Myometrial cell (primary cell): ENCODE results near the gene SORT1. TPM values are rescaled to one million over a fixed set of nuclear protein-coding genes. Genes with fewer than 3 reads are reported as not detected.

ENCODE experiments used
- total RNA-seq: library from RNA; depleted of rRNA; stranded (reverse); fragments of >200 nt; gene quantifications from 2 replicates; pipeline ENCODE4 v1.2.3, GENCODE V29; 2015

The SORT1 gene
- total RNA-seq: 9.2 and 10.8 TPM in 2 replicates

GRCh38 chr1:109397581-109398342, at the start of gene SORT1:
Gene SORT1 (minus strand): TSS chr1:109397918. CDS start chr1:109397892, 26 bp downstream.

GRCh38 chr1:109426281-109427170, 28.8 kb upstream of the SORT1 start, which contains the start of gene PSMA5:
Gene PSMA5 (minus strand): TSS chr1:109426448. CDS start chr1:109426330, 118 bp downstream.

GRCh38 chr1:109306832-109307273, 90.9 kb downstream of the SORT1 start, which contains the start of gene MYBPHL:
Gene MYBPHL (minus strand): TSS chr1:109307011. CDS start chr1:109306991, 20 bp downstream.

GRCh38 chr1:109282952-109283747, 114.6 kb downstream of the SORT1 start, which contains the start of gene PSRC1:
Gene PSRC1 (minus strand): TSS chr1:109283145.

Other genes with a start within 250 kb of the SORT1 start
- gene SARS1, start 184.0 kb downstream of the SORT1 start, total RNA-seq: 355 and 398 TPM in 2 replicates
- gene CELSR2, start 148.4 kb downstream of the SORT1 start, total RNA-seq: 0.29 and 0.35 TPM in 2 replicates
- 35.4 and 42.1 TPM in 2 replicates for gene PSRC1, start 114.8 kb downstream of the SORT1 start, total RNA-seq
- gene MYBPHL, start 90.9 kb downstream of the SORT1 start, total RNA-seq: not detected in 2 replicates
- gene PSMA5, start 28.5 kb upstream of the SORT1 start, total RNA-seq: 60.3 and 61.0 TPM in 2 replicates
- gene SYPL2, start 68.6 kb upstream of the SORT1 start, total RNA-seq: 0.53 and 1.7 TPM in 2 replicates
- gene ATXN7L2, start 86.0 kb upstream of the SORT1 start, total RNA-seq: 3.0 and 4.0 TPM in 2 replicates
- 5.5 and 6.1 TPM in 2 replicates for gene CYB561D1, start 96.2 kb upstream of the SORT1 start, total RNA-seq
- gene AMIGO1, start 111.8 kb upstream of the SORT1 start, total RNA-seq: 0.58 and 0.89 TPM in 2 replicates
- gene GPR61, start 142.0 kb upstream of the SORT1 start, total RNA-seq: not detected in 2 replicates
- gene GNAI3, start 150.7 kb upstream of the SORT1 start, total RNA-seq: 11.2 and 13.1 TPM in 2 replicates
- under 0.01 and 0.89 TPM in 2 replicates for gene GNAT2, start 221.7 kb upstream of the SORT1 start, total RNA-seq
- gene AMPD2, start 221.9 kb upstream of the SORT1 start, total RNA-seq: 79.3 and 98.5 TPM in 2 replicates